ENCODE data around the gene TRDN. TPM values are rescaled to one million over a fixed set of nuclear protein-coding genes. Genes with fewer than 3 reads are reported as not detected.
"Not testable (repeated sequence)": the region's sequence is repeated elsewhere in the genome, so short reads cannot be mapped to it uniquely, and the experiment has no call there.

Gene TRDN
- total RNA-seq, 6 experiments from 2014 or later = 0.06 to 0.19 TPM; not detected in 4

DNA sequence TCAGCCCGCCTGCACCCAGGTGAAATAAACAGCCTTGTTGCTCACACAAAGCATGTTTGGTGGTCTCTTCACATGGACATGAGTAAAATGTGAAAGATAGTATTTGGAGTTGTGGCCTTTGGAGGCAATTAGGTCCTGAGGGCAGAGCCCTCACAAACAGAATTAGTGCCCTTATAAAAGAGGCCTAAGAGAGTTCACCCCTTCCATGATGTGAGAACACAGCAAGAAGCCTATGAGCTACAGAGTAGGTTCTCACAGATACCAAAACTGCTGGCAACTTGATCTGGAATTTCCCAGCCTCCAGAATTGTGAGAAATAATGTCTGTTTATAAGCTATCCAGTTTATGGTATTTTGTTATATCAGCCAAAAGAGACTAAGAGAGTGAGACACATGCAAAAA lies 74.5 kb downstream of the TRDN start:
- Histone ChIP-seq H3K4me1 (no peaks in the 10 kb centered on the region), H3K9me3 (no peaks in the 10 kb centered on the region), H3K4me3 (no peak overlapping the region), H3K27ac (no peak overlapping the region), H3K27me3 (no peaks in the 10 kb centered on the region), H3K36me3 (no peaks in the 10 kb centered on the region)
- TF ChIP-seq POLR2A (IDR thresholded peaks at IDR 0.05) (no peak), CTCF (IDR thresholded peaks at IDR 0.05) (no peak)
- no peak for DNase-seq
- 82% methylated on average over 1 of the region's 1 CpG for WGBS (ENCODE audit: insufficient coverage, low coverage, low lambda C conversion rate, missing lambda C conversion rate)
- intact Hi-C loops (cut with DNase I) = no loop called here
- no peak for ATAC-seq

DNA sequence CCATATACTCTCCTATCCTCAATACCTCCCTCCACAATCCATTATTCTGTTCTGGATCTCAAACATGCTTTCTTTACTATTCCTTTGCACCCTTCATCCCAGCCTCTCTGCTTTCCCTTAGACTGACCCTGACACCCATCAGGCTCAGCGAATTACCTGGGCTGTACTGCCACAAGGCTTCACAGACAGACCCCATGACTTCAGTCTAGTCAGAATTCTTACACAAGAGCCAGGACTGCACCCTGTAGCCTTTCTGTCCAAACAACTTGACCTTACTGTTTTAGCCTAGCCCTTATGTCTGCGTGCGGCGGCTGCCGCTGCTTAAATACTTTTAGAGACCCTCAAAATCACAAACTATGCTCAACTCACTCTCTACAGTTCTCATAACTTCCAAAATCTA lies 76.9 kb downstream of the TRDN start:
- H3K27ac ChIP-seq; DNase-seq; H3K27me3 ChIP-seq; ATAC-seq; H3K4me1 ChIP-seq; H3K36me3 ChIP-seq; H3K9me3 ChIP-seq; H3K4me3 ChIP-seq; intact Hi-C loops (cut with DNase I): not testable (repeated sequence)
- WGBS (ENCODE audit: insufficient coverage, low coverage, low lambda C conversion rate, missing lambda C conversion rate) = 73% methylated on average over 5 of the region's 5 CpGs

GRCh38 chr6:123557474-123557873 lies 79.3 kb downstream of the TRDN start:
- H3K36me3 ChIP-seq; H3K9me3 ChIP-seq; intact Hi-C loops (cut with DNase I); H3K27me3 ChIP-seq; DNase-seq; H3K4me3 ChIP-seq; ATAC-seq; H3K27ac ChIP-seq; H3K4me1 ChIP-seq: not testable (repeated sequence)
- WGBS (ENCODE audit: insufficient coverage, low coverage, low lambda C conversion rate, missing lambda C conversion rate) = 75% methylated on average over 12 of the region's 12 CpGs

- no peak for TF ChIP-seq CTCF (IDR thresholded peaks at IDR 0.05)
- 31% methylated on average over 4 of the region's 4 CpGs for WGBS (ENCODE audit: insufficient coverage, low coverage, low lambda C conversion rate, missing lambda C conversion rate)
- Histone ChIP-seq H3K4me3 (no peak overlapping the region), H3K9me3 (no peaks in the 10 kb centered on the region), H3K4me1 (no peaks in the 10 kb centered on the region), H3K27ac (no peak overlapping the region), H3K36me3 (no peaks in the 10 kb centered on the region), H3K27me3 (no peaks in the 10 kb centered on the region)
- DNase-seq = no peak
- intact Hi-C loops (cut with DNase I) = no loop called here
- no peak for ATAC-seq
Observed at GRCh38 chr6:123551939-123552707, 84.6 kb downstream of the TRDN start.

- no peaks in the 10 kb centered on the region for H3K9me3 ChIP-seq
- TF ChIP-seq CTCF (IDR thresholded peaks at IDR 0.05) = no peak
- TF ChIP-seq POLR2A (IDR thresholded peaks at IDR 0.05) = no peak
- no peak overlapping the region for H3K27ac ChIP-seq
- no peaks in the 10 kb centered on the region for H3K36me3 ChIP-seq
- DNase-seq (no peak), ATAC-seq (no peak)
- no peaks in the 10 kb centered on the region for H3K27me3 ChIP-seq
- intact Hi-C loops (cut with DNase I) = no loop called here
- no peaks in the 10 kb centered on the region for H3K4me1 ChIP-seq
- no peak overlapping the region for H3K4me3 ChIP-seq
- WGBS (ENCODE audit: insufficient coverage, low coverage, low lambda C conversion rate, missing lambda C conversion rate) = 22% methylated on average over 2 of the region's 2 CpGs
Observed at GRCh38 chr6:123550052-123550617, 86.6 kb downstream of the TRDN start.
